ENCODE data around the gene KAZN. TPM values are rescaled to one million over a fixed set of nuclear protein-coding genes. Genes with fewer than 3 reads are reported as not detected.

KAZN gene
- polyA plus RNA-seq, 2 of the 4 experiments (the other 2 are of a cell fraction): 1.3 to 1.9 TPM

- DNase-seq (ENCODE audit: low read depth in 1 of 2, low spot score in 1 of 2): no peak
- Histone ChIP-seq H3K4me3 (no peak overlapping the region), H3K4me1 (no peaks in the 10 kb centered on the region), H3K27ac (no peak overlapping the region), H3K4me2 (no peak overlapping the region), H3K9me3 (no peaks in the 10 kb centered on the region)
- no peak for FAIRE-seq
- ChIA-PET CTCF (no interaction called here), POLR2A (no interaction called here)
- WGBS (ENCODE audit: missing lambda C conversion rate): 49% methylated on average over 6 of the region's 6 CpGs
- TF ChIP-seq EHF (CRISPR knock-in tag; IDR thresholded peaks at IDR 0.05) (no peak), REST (IDR thresholded peaks at IDR 0.05) (no peak)
- no peak for ATAC-seq
Measured at GRCh38 chr1:14878951-14879350, 280.5 kb downstream of the KAZN start.

- ATAC-seq (no peak), FAIRE-seq (no peak), DNase-seq (ENCODE audit: low read depth in 1 of 2, low spot score in 1 of 2) (no peak)
- Histone ChIP-seq H3K4me3 (no peak overlapping the region), H3K9me3 (no peaks in the 10 kb centered on the region), H3K4me2 (no peak overlapping the region), H3K4me1 (no peaks in the 10 kb centered on the region), H3K27ac (no peak overlapping the region)
- TF ChIP-seq RNF2 (IDR thresholded peaks at IDR 0.05; ENCODE audit: borderline replicate concordance, low read depth) (no peak), RCOR1 (IDR thresholded peaks at IDR 0.05; ENCODE audit: low read depth, low read length) (no peak), RFX5 (IDR thresholded peaks at IDR 0.05) (no peak), ZNF302 (CRISPR knock-in tag; IDR thresholded peaks at IDR 0.05) (no peak), POLR2AphosphoS2 (conservative IDR thresholded peaks at IDR 0.05; ENCODE audit: low read length) (no peak), E2F6 (IDR thresholded peaks at IDR 0.05; ENCODE audit: borderline replicate concordance, low read depth) (no peak), CBX2 (IDR thresholded peaks at IDR 0.05; ENCODE audit: borderline replicate concordance, low read depth) (no peak), SREBF2 (IDR thresholded peaks at IDR 0.05) (no peak), MYC (IDR thresholded peaks at IDR 0.05; ENCODE audit: borderline replicate concordance, low read length) (no peak), HOXB5 (CRISPR knock-in tag; IDR thresholded peaks at IDR 0.05) (no peak), HEYL (CRISPR knock-in tag; IDR thresholded peaks at IDR 0.05) (no peak), HDAC2 (IDR thresholded peaks at IDR 0.05) (no peak), CHD4 (IDR thresholded peaks at IDR 0.05; ENCODE audit: borderline replicate concordance) (no peak)
- 32% methylated on average over 7 of the region's 7 CpGs for WGBS (ENCODE audit: missing lambda C conversion rate)
- ChIA-PET POLR2A (no interaction called here), CTCF (no interaction called here)
Measured at GRCh38 chr1:14880456-14881316, 282.2 kb downstream of the KAZN start.

- FAIRE-seq: no peak
- CTCF ChIA-PET: no interaction called here
- POLR2A ChIA-PET: no interaction called here
- Histone ChIP-seq H3K9me3 (no peaks in the 10 kb centered on the region), H3K4me1 (no peaks in the 10 kb centered on the region), H3K27ac (no peak overlapping the region), H3K4me2 (no peak overlapping the region), H3K4me3 (no peak overlapping the region)
- no peak for ATAC-seq
- TF ChIP-seq NR3C1 (IDR thresholded peaks at IDR 0.05) (no peak), HMGXB4 (CRISPR knock-in tag; IDR thresholded peaks at IDR 0.05; ENCODE audit: borderline replicate concordance) (no peak), POLR2A (IDR thresholded peaks at IDR 0.05; ENCODE audit: low read length) (no peak), MAZ (IDR thresholded peaks at IDR 0.05; ENCODE audit: borderline replicate concordance, low read depth, low read length) (no peak), KDM1A (IDR thresholded peaks at IDR 0.05; ENCODE audit: low read depth) (no peak), RNF2 (IDR thresholded peaks at IDR 0.05; ENCODE audit: borderline replicate concordance, low read depth) (no peak), TFCP2L1 (CRISPR knock-in tag; IDR thresholded peaks at IDR 0.05) (no peak), FOXS1 (CRISPR knock-in tag; IDR thresholded peaks at IDR 0.05) (no peak), BCL3 (IDR thresholded peaks at IDR 0.05) (no peak), HEYL (CRISPR knock-in tag; IDR thresholded peaks at IDR 0.05) (no peak)
- 26% methylated on average over 9 of the region's 9 CpGs for WGBS (ENCODE audit: missing lambda C conversion rate)
- no peak for DNase-seq (ENCODE audit: low read depth in 1 of 2, low spot score in 1 of 2)
Measured at GRCh38 chr1:14881775-14882672, 283.5 kb downstream of the KAZN start.

Data from A549 (cell line).